ENCODE results near the gene ZBTB26.

- no peak for TF ChIP-seq CTCF (conservative IDR thresholded peaks at IDR 0.05)
- TF ChIP-seq ZFX (IDR thresholded peaks at IDR 0.05) = no peak
These were observed 23.0 kb upstream of the ZBTB26 start for GRCh38 chr9:122954253-122954691.

All from C4-2B (cell line).